Stimulated activated CD8-positive, alpha-beta memory T cell treated with anti-CD3 and anti-CD28 coated beads, Interleukin-12 subunit alpha, Interleukin-12 subunit beta, amount 100 ng/mL, for 24 hours (primary cell): Measurements from ENCODE around the gene ZNF180.
"Not testable (repeated sequence)": the region's sequence is repeated elsewhere in the genome, so short reads cannot be mapped to it uniquely, and the experiment has no call there.

Experiments
- DNase-seq: peaks from one replicate; pipeline ENCODE4 v3.0.0-alpha.2; 2020; ENCODE audit errors: extremely low read depth

Gene ZNF180

GRCh38 chr19:44498988-44499387, 1.3 kb downstream of the ZNF180 start:
- DNase-seq = no peak

DNA sequence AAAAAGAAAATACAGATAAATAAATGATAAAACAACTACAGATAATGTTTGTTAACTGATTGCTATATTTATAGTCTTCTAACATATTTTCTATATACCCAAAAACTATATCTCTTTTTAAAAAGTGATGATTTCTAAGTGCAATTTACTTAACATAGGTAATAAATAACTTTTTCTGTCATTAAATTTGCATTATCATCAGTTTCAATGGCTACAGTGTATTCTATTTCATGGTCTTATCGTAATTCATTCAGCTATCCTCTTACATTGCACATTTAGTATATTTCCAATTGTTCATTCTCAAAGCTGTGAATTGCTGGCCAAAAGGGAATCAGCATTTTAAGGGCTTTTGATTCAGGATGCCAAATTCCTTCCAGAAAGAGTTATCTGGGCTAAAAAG, 3.6 kb downstream of the ZNF180 start:
- DNase-seq = no peak

DNA sequence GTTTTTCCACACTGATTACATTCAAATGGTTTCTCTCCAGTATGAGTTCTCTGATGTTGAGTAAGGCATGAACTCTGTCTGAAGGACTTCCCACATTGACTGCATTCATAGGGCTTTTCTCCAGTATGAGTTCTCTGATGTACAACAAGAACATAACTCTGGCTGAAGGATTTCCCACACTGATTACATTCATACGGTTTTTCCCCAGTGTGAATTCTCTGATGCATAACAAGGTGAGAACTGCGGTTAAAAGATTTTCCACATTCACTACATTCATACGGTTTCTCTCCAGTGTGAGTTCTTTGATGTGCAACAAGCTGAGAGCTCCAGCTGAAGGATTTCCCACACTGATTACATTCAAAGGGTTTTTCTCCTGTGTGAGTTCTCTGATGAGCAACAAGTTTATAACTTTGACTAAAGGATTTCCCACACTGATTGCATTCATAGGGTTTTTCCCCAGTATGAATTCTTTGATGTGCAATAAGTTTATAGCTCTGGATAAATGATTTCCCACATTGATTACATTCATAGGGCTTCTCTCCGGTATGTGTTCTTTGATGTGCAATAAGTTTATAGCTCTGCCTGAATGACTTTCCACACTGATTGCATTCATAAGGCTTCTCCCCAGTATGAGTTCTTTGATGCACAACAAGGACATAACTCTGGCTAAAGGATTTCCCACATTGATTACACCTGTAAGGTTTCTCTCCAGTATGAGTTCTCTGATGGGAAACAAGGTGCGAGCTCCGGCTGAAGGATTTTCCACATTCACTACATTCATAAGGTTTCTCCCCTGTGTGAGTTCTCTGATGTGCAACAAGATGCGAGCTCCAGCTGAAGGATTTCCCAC, 23.5 kb downstream of the ZNF180 start:
- no peak for DNase-seq

- not testable (repeated sequence) for DNase-seq
Observed at GRCh38 chr19:44468730-44469129, 31.6 kb downstream of the ZNF180 start.

- DNase-seq = not testable (repeated sequence)
Observed at GRCh38 chr19:44462600-44463286, 37.6 kb downstream of the ZNF180 start.

- not testable (repeated sequence) for DNase-seq
Observed at GRCh38 chr19:44456016-44456415, 44.3 kb downstream of the ZNF180 start.

- DNase-seq = no peak
Observed at GRCh38 chr19:44455100-44455499, 45.2 kb downstream of the ZNF180 start.

DNA sequence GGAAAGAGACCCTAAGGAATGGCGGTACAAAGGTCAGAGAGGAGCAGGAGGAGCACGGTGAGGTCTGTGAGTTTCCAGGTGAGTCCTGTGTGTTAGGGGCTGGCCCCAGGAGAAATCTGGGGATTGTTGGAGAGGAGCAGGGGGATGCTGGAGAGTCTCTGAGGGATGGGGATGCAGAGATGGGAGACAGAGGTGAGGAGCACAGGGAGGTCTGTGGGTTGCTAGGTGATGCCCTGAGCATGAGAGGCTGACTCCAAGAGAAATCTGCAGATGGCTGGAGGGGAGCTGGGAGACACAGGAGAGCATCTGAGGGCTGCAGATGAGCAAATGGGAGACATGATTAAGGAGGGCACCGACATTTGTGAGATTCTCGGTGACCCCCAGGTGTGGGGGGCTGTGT, 48.0 kb downstream of the ZNF180 start:
- DNase-seq = no peak

GRCh38 chr19:44451687-44452086, 48.6 kb downstream of the ZNF180 start:
- DNase-seq = no peak

DNA sequence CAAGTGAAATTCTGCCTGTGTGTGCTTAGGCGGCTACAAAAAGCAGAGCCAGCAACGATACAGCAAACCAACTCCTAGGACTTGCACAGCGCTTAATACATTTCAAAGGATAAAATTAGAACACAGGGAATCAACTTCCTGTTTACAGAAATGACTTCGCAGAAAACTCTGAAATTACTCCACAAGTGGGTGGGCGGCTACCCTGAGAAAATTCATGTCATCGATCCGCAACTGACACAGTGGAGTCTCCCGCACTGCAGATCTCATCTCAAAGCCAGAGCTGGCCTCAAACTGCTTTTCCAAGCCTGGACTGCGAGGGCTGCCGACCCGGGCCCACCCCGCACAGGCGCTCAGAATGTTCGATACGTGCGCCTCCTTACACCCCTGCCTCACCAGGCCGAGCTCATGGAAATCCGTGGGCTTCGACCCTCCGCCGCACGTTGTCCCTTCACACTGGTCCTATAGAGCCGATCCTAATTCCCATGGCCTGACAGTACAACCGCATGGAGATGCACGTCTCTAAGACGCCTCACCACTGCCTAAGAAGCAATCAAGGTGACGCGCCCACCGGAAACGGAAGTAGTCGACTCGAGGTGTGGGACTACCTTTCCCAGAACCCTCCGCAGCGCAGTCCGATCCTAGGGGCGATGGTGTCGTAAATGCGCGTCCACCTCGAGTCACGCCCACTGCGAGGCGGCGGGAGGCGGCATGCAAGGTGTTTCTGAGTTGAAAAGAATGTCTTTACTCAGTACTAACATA, 52.2 kb downstream of the ZNF180 start, which contains the start of gene ZNF229:
Gene ZNF229 (minus strand): TSS at position 557 of the 759 bp plus-strand sequence. CDS start 5,625 bp downstream, outside the sequence.
- peak; percentile 65 for DNase-seq

- no peak for DNase-seq
Observed at GRCh38 chr19:44438441-44438840, 61.9 kb downstream of the ZNF180 start.

- no peak for DNase-seq
Observed at GRCh38 chr19:44435441-44435840, 64.9 kb downstream of the ZNF180 start.

DNA sequence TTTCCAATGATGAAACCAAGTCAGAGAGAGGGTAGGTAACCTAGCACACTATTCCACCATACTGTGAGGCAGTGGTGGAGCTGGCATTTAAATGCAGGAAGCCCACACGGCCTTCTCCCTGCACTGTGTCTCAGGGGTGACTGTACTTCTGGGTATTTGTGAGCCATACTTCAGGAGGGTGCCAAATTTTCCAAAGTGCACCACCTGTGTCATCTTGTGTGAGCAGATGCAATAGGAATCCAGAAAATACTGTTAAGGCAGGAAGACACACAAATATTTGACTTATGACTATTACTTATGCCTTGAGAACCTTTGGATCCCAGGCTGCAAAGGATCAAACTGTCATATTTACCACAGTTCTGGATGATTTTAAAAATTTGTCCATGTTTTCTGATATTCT, 69.4 kb downstream of the ZNF180 start:
- DNase-seq = no peak
